Neural crest cell (in vitro differentiated cells): ENCODE measurements around the gene RNF224. TPM values are rescaled to one million over a fixed set of nuclear protein-coding genes. Genes with fewer than 3 reads are reported as not detected.

ENCODE experiments used
- DNase-seq: peaks from one replicate; pipeline ENCODE4 v3.0.0; 2021; ENCODE audit warnings: low read depth, mixed read lengths, low spot score
- H3K27ac Mint-ChIP-seq: one replicate; pipeline ENCODE4 v1.8.0; 2021; ENCODE audit warnings: mild to moderate bottlenecking, mixed read lengths; ENCODE audit not compliant: unreplicated experiment
- H3K27me3 Mint-ChIP-seq: 2 replicates; pipeline ENCODE4 v1.8.0; 2021; ENCODE audit warnings: low read depth, mild to moderate bottlenecking, mixed read lengths
- H3K36me3 Mint-ChIP-seq: 2 replicates; pipeline ENCODE4 v1.8.0; 2021; ENCODE audit warnings: low read depth, mild to moderate bottlenecking, mixed read lengths
- H3K4me1 Mint-ChIP-seq: 2 replicates; pipeline ENCODE4 v1.8.0; 2021; ENCODE audit warnings: mixed read lengths
- H3K4me3 Mint-ChIP-seq: one replicate; pipeline ENCODE4 v1.8.0; 2021; ENCODE audit warnings: mild to moderate bottlenecking, mixed read lengths
- H3K9me3 Mint-ChIP-seq: 2 replicates; pipeline ENCODE4 v1.8.0; 2021; ENCODE audit warnings: mixed read lengths
- CTCF ChIP-seq: fragments of 200-600 bp; sonication (generic); conservative IDR thresholded peaks from 2 replicates; pipeline ENCODE4 v1.5.0; 2021; ENCODE audit warnings: antibody characterized with exemption, mild to moderate bottlenecking
- total RNA-seq: library from RNA; stranded (reverse); gene quantifications from 2 replicates; pipeline ENCODE4 v1.2.1, GENCODE V29; 2021

RNF224 gene
- total RNA-seq, 1 donor from 2014 or later: not detected

GRCh38 chr9:137275203-137275587 is 47.9 kb downstream of the RNF224 start:
- DNase-seq: no peak
- Mint-ChIP-seq H3K27me3 (no peaks in the 10 kb centered on the region), H3K36me3 (no peaks in the 10 kb centered on the region), H3K9me3 (no peaks in the 10 kb centered on the region), H3K4me1 (peaks cover 8% of the 10 kb centered on the region), H3K27ac (no peak overlapping the region), H3K4me3 (no peak overlapping the region)
- TF ChIP-seq CTCF: no peak

- Mint-ChIP-seq H3K27me3 (no peaks in the 10 kb centered on the region), H3K4me3 (no peak overlapping the region), H3K4me1 (peaks cover 8% of the 10 kb centered on the region), H3K36me3 (no peaks in the 10 kb centered on the region), H3K9me3 (no peaks in the 10 kb centered on the region), H3K27ac (peak overlapping the region; percentile 43)
- no peak for DNase-seq
- TF ChIP-seq CTCF: no peak
Observed at GRCh38 chr9:137275588-137276472, 48.5 kb downstream of the RNF224 start.

- TF ChIP-seq CTCF: no peak
- peaks cover 8% of the 10 kb centered on the region for H3K4me1 Mint-ChIP-seq
- no peaks in the 10 kb centered on the region for H3K36me3 Mint-ChIP-seq
- H3K4me3 Mint-ChIP-seq: no peak overlapping the region
- H3K27ac Mint-ChIP-seq: no peak overlapping the region
- no peaks in the 10 kb centered on the region for H3K9me3 Mint-ChIP-seq
- H3K27me3 Mint-ChIP-seq: no peaks in the 10 kb centered on the region
- DNase-seq: no peak
Observed at GRCh38 chr9:137276473-137277328, 49.4 kb downstream of the RNF224 start.

DNA sequence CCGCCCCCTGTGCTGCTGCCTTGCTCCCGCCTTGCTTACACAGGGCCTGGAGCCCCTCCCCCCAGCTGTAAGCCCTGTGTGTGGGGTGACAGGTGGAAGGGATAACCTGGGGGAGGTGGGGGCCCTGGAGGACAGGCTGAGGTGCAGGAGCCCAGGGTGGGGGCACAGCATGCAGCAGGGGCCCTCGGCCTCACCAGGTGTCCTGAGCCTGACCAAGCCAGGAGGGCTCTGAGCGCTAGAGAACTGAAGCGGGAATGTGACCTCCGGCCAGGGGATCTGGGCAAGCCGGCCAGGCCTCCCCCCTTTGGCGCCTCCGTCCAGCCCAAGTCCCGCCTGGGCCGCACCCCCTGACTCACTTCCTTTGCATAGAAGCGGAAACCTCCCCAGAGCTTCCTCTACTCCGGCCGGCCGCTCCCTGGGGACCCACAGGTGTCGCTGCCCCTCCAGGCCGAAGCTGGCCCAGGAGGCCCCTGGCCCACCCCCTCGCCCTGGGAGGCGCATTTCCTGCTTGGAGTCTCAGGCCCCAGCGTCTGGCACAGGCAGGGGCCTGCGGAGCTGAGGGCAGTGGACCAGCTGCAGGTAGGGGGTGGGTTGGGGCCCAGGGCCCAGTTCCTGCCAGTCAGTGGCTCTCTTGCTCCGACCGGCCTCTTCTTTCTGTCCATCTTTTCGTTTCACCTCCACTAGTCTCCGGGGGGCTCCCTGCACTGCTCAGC is 50.2 kb downstream of the RNF224 start, which contains the start of gene TOR4A:
Gene TOR4A, plus strand, starts transcription at position 398 of the 713 bp plus-strand sequence. CDS start 964 bp downstream, outside the sequence.
- no peak for TF ChIP-seq CTCF
- Mint-ChIP-seq H3K27me3 (peaks cover 6% of the 10 kb centered on the region), H3K9me3 (no peaks in the 10 kb centered on the region), H3K4me3 (peak within 1 kb of the TSS; percentile 65), H3K4me1 (peaks cover 10% of the 10 kb centered on the region), H3K27ac (no peak within 1 kb of the TSS), H3K36me3 (no peaks in the 10 kb centered on the region)
- no peak for DNase-seq

- Mint-ChIP-seq H3K36me3 (no peaks in the 10 kb centered on the region), H3K9me3 (no peaks in the 10 kb centered on the region), H3K27me3 (peaks cover 10% of the 10 kb centered on the region), H3K27ac (no peak overlapping the region), H3K4me1 (peaks cover 13% of the 10 kb centered on the region), H3K4me3 (no peak overlapping the region)
- DNase-seq: no peak
- TF ChIP-seq CTCF: no peak
Observed at GRCh38 chr9:137278061-137278701, 50.9 kb downstream of the RNF224 start.
